Lower leg skin (tissue), 3 donors: ENCODE results near the gene CCDC117.

Source experiments
- CTCF ChIP-seq, 3 donors: fragments of 450-650 bp; IDR thresholded peaks; one replicate each; pipeline ENCODE4 v1.5.1; 2016; ENCODE audit warnings: antibody characterized with exemption in 3 of 3, mild to moderate bottlenecking in 3 of 3, moderate library complexity in 2 of 3
- POLR2A ChIP-seq, 2 donors: fragments of 450-650 bp; IDR thresholded peaks; one replicate each; pipeline ENCODE4 v1.6.1; 2016 to 2017; ENCODE audit warnings: antibody characterized with exemption in 2 of 2, mild to moderate bottlenecking in 1 of 2, moderate library complexity in 1 of 2

GRCh38 chr22:28795071-28795693, 22.7 kb downstream of the CCDC117 start:
- no peak for TF ChIP-seq CTCF (IDR thresholded peaks at IDR 0.05)
- TF ChIP-seq POLR2A (IDR thresholded peaks at IDR 0.05): no peak
